WI38 (cell line): ENCODE measurements around the gene FDX2.

Experiments used
- H3K4me3 ChIP-seq: 2 replicates; pipeline ENCODE4 v1.5.1; 2011; ENCODE audit warnings: low read depth, mild to moderate bottlenecking, control low read depth, low read length
- TF ChIP-seq, protein P1 (sequence below): IDR thresholded peaks from 2 replicates; pipeline ENCODE4 v1.5.1; 2012; ENCODE audit warnings: low read depth, mild to moderate bottlenecking, control low read depth, low read length

The FDX2 gene

DNA sequence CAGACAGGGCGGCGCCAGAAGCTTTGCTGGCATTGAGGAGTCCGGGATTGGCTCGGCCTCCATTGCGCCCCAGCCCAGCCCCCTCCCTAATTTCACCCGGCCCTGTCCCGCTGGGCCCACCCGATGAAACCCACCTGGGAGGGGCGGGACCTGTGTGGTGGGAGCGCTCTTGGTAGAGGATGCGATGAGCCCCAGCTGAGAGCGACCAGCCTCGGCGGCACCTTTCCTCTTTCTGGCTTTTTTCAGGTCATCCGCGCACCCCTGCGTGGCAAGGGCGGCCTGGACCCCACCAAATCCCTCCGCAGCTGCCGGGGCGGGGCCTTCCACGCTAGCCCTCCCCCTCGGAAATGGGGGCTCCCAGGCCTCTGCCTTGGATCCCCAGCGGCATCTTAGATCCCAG lies 6.4 kb downstream of the FDX2 start, which contains the start of gene ZGLP1:
ZGLP1 (minus strand) TSS at position 393 of the 400 bp plus-strand sequence.
- no peak within 1 kb of the TSS for H3K4me3 ChIP-seq
- TF ChIP-seq, protein P1, sequence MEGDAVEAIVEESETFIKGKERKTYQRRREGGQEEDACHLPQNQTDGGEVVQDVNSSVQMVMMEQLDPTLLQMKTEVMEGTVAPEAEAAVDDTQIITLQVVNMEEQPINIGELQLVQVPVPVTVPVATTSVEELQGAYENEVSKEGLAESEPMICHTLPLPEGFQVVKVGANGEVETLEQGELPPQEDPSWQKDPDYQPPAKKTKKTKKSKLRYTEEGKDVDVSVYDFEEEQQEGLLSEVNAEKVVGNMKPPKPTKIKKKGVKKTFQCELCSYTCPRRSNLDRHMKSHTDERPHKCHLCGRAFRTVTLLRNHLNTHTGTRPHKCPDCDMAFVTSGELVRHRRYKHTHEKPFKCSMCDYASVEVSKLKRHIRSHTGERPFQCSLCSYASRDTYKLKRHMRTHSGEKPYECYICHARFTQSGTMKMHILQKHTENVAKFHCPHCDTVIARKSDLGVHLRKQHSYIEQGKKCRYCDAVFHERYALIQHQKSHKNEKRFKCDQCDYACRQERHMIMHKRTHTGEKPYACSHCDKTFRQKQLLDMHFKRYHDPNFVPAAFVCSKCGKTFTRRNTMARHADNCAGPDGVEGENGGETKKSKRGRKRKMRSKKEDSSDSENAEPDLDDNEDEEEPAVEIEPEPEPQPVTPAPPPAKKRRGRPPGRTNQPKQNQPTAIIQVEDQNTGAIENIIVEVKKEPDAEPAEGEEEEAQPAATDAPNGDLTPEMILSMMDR = no peak

DNA sequence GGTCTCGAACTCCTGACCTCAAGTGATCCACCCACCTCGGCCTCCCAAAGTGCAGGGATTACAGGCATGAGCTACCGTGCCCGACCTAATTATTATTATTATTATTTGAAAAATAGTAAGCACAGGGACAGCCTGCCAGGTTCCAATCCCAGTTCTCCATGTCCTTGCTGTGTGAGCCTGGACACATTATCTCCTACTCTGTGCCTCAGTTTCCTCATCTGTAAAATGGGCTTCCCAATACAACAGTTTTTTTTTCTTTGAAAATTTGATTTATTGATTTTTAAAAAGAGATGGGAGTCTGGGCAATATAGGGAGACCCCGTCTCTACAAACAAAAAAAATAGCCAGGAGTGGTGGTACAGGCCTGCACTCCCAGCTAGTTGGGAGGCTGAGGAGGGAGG lies 9.5 kb downstream of the FDX2 start:
- H3K4me3 ChIP-seq = no peak overlapping the region
- TF ChIP-seq, protein P1 = no peak

DNA sequence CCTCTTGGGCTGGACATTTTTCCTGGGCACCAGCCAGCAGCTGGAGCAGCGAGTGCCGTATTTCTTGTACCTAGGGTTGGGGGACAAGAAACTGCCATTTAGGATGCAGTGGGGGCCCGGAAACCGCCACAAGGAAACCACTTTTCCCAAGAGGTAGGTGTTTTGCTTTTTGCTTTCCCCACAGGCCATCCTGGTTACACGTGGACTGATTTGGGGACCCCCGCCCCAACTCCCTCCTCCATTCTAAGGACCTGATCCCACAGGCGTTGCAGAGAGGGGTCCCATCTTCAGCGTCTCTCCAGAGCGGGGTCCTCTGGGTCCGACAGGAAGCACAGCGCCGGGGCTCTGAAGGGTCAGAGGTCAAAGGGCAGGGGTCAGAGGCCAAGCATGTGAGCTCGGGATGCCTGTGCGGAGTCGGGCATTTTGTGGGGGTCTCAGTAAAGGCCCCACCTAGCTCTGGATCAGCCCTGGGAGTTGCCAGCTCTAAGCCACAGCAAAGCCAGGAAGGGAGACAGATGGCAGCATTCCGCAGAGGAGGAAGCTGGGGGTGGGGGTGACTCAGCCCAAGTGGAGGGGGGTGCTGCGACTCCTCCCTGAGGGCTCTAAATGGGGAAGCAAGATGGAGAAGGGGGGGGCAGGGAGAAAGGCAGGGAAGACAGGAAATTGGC lies 10.5 kb downstream of the FDX2 start:
- TF ChIP-seq, protein P1 = no peak
- no peak overlapping the region for H3K4me3 ChIP-seq

DNA sequence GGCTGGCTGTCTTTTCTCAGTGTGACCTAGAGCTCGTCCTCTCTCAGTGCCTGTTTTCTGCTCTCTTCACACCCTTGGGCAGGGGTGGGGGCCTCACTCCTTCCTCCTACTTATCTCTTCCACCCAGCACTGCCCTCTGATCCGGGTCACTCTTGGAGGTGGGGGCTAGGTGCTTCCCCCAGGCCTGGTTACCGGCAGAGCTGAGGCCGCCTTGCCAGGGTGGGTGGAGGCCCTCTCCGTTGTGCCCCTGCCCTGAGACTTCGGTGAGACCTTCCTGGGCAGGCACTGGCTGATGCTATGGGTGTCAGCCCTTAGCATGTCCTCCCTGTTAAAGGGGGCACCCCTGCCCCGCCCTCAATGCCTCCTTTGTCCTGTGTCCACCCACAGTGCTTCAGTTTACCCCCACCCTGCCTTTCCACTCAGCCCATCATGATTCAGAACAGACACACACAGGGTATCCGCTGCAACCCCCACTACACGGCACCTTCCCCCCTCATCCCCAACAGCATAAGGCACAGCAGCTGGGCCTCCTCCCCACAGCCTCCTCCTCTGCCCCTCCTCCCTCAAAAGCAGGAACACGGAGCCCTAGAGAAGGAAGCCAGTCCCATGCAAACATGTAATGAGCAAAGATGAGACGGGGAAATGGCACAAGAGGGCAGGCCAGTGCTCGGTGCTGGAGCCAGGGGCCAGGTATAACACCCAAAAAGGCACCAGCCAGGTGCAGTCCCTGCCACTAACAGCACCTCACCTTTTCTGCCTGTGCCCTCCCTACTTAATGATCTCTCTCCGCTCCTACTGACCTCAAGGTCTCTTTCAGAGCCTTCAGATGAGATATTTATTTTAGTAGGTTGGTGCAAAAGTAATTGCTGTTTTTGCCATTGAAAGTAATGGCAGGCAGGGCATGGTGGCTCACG lies 16.0 kb downstream of the FDX2 start:
- H3K4me3 ChIP-seq = no peak overlapping the region
- TF ChIP-seq, protein P1 = no peak

DNA sequence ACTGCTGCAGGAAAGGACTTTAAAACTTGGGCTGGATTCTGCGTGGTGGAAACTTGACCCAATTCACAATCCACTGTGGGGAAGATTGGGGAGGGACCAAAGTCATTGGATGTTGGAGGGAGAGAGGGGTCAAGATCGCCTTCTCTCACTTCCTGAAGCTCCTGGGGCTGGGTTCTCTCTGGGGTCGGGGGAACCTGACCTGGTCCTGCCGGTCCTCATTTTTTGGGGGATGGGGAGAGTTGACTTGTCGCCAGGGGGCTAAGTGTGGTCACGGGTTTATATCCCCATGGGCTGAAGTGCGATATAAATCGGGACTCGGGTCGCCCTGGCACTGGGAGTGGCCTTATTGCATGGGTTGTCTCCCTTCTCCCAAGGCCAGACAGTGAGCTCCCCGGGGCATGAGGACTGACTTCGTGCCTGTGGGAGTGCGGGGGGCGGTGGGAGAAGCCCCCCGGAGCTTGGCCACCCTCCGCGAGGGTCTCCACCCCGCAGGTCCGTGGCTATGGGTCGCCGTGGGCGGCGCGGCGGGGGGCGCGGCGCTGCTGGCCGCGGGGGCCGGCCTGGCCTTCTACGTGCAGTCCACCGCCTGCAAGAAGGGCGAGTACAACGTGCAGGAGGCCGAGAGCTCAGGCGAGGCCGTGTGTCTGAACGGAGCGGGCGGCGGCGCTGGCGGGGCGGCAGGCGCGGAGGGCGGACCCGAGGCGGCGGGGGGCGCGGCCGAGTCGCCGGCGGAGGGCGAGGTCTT lies 19.8 kb downstream of the FDX2 start:
- TF ChIP-seq, protein P1 = no peak
- no peak overlapping the region for H3K4me3 ChIP-seq

DNA sequence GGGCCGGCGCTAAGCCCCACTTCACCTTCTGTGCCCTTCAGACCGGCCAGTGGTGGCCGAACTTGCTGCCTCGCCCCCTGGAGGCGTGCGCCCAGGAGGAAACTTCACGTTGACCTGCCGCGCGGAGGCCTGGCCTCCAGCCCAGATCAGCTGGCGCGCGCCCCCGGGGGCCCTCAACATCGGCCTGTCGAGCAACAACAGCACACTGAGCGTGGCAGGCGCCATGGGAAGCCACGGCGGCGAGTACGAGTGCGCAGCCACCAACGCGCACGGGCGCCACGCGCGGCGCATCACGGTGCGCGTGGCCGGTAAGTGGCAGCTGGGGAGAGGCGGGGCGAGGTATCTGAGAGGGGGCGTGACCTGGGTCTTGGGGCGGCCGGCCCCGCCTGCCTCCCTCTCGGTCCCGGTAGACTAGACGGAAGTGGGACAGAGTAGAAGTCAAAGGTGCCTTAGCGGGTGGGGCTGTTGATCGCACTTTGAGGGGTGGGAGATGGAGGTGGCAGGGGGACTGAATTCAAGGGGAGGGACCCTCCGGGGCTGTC lies 20.4 kb downstream of the FDX2 start:
- no peak overlapping the region for H3K4me3 ChIP-seq
- TF ChIP-seq, protein P1 = no peak
